Keratinocyte (primary cell): ENCODE results near the gene TNFRSF25. TPM values are rescaled to one million over a fixed set of nuclear protein-coding genes. Genes with fewer than 3 reads are reported as not detected.
A peak's percentile ranks its signal among the peaks of the same experiment; 100 is the strongest.

Experiments used
- DNase-seq: peaks from one replicate; pipeline ENCODE4 v3.0.0-alpha.2; 2011; ENCODE audit warnings: low read depth, missing footprints, low spot score
- FAIRE-seq: peaks from 2 replicates; lab custom pipeline; 2011; peaks lifted over from hg19 to GRCh38; lab: Jason Lieb, UNC
- H2AFZ ChIP-seq: 2 replicates; pipeline ENCODE4 v1.6.0; 2012; ENCODE audit warnings: low read length, control low read depth, inconsistent platforms; ENCODE audit not compliant: control insufficient read depth
- H3K27ac ChIP-seq: 2 replicates; pipeline ENCODE4 v1.5.1; 2011; ENCODE audit warnings: low read length; ENCODE audit not compliant: control insufficient read depth, insufficient read depth
- H3K27me3 ChIP-seq: 3 replicates; pipeline ENCODE4 v1.6.0; 2011; ENCODE audit warnings: low read length; ENCODE audit not compliant: control insufficient read depth, insufficient read depth; ENCODE audit errors: extremely low read depth
- H3K36me3 ChIP-seq, 2 experiments: 2 replicates in 1 of 2; 3 replicates in 1 of 2; pipeline ENCODE4 v1.5.1; 2011; ENCODE audit warnings: low read length in 2 of 2, mild to moderate bottlenecking in 1 of 2; ENCODE audit not compliant: control insufficient read depth in 2 of 2, insufficient read depth in 2 of 2; ENCODE audit errors: extremely low read depth in 1 of 2
- H3K4me1 ChIP-seq: 3 replicates; pipeline ENCODE4 v1.5.1; 2011; ENCODE audit warnings: low read length; ENCODE audit not compliant: control insufficient read depth, insufficient read depth; ENCODE audit errors: extremely low read depth
- H3K4me2 ChIP-seq: 3 replicates; pipeline ENCODE4 v1.6.0; 2011; ENCODE audit warnings: low read depth, low read length; ENCODE audit not compliant: control insufficient read depth, insufficient read depth; ENCODE audit errors: extremely low read depth
- H3K4me3 ChIP-seq, 3 experiments: fragments of 200-600 bp in 1 of 3; sonication (generic) in 1 of 3; 2 replicates in 2 of 3; 3 replicates in 1 of 3; pipeline ENCODE4 v1.5.1; 2011 to 2016; ENCODE audit warnings: low read length in 3 of 3, mild to moderate bottlenecking in 3 of 3, control low read depth in 2 of 3, inconsistent platforms in 1 of 3, low read depth in 1 of 3, mixed read lengths in 1 of 3, mixed run types in 1 of 3, moderate library complexity in 1 of 3; ENCODE audit not compliant: control insufficient read depth in 2 of 3, insufficient read depth in 2 of 3; ENCODE audit errors: extremely low read depth in 1 of 3
- H3K79me2 ChIP-seq: 2 replicates; pipeline ENCODE4 v1.6.0; 2012; ENCODE audit warnings: low read length; ENCODE audit not compliant: control insufficient read depth, insufficient read depth
- H3K9ac ChIP-seq: 3 replicates; pipeline ENCODE4 v1.6.0; 2011; ENCODE audit warnings: low read length; ENCODE audit not compliant: control insufficient read depth, insufficient read depth; ENCODE audit errors: extremely low read depth
- H3K9me1 ChIP-seq: 3 replicates; pipeline ENCODE4 v1.6.0; 2011; ENCODE audit warnings: low read length; ENCODE audit not compliant: control insufficient read depth, insufficient read depth; ENCODE audit errors: extremely low read depth
- H3K9me3 ChIP-seq: 2 replicates; pipeline ENCODE4 v1.5.1; 2012; ENCODE audit warnings: low read depth, low read length; ENCODE audit not compliant: control insufficient read depth
- H4K20me1 ChIP-seq: 3 replicates; pipeline ENCODE4 v1.6.0; 2011; ENCODE audit warnings: low read length; ENCODE audit not compliant: control insufficient read depth, insufficient read depth; ENCODE audit errors: extremely low read depth
- EZH2 ChIP-seq: IDR thresholded peaks from one replicate; pipeline ENCODE4 v1.6.1; 2012; ENCODE audit warnings: inconsistent platforms, mild to moderate bottlenecking, low read length, moderate library complexity
- dilution Hi-C: fragments of 300-500 bp; cut with MboI; formaldehyde crosslinking; loops from one replicate; pipeline ENCODE4 v1.7.0; 2020; ENCODE audit warnings: low sequenced_read_pairs; ENCODE audit not compliant: extremely low pct_ligation_motif_present
- polyA plus RNA-seq, 5 experiments: library from polyadenylated mRNA; depleted of rRNA in 3 of 5; stranded (reverse) in 3 of 5; stranded (forward) in 1 of 5; unstranded in 1 of 5; fragments of >200 nt; gene quantifications; 1 replicate in 1 of 5; 2 replicates in 3 of 5; 3 replicates in 1 of 5; pipeline versions ENCODE4 v1.2.1 to v1.2.3, GENCODE V29; 2011 to 2012; ENCODE audit warnings: missing spikeins in 2 of 5, low read depth in 1 of 5, low replicate concordance in 1 of 5
- TF ChIP-seq, protein P1 (sequence below), 3 experiments: IDR thresholded peaks in 1 of 3; conservative IDR thresholded peaks in 1 of 3; optimal IDR thresholded peaks in 1 of 3; 2 replicates in 2 of 3; 3 replicates in 1 of 3; pipeline versions ENCODE3 to v1.5.1; 2011; ENCODE audit warnings: low read length in 3 of 3, mild to moderate bottlenecking in 3 of 3, moderate library complexity in 2 of 3, control low read depth in 1 of 3, inconsistent platforms in 1 of 3; ENCODE audit not compliant: insufficient read depth in 2 of 3; ENCODE audit errors: extremely low read depth in 1 of 3

Gene TNFRSF25
- polyA plus RNA-seq, 1 donor (not counting 4 experiments of a cell fraction or from before 2014, with no cell fraction given): 12.4 TPM

DNA sequence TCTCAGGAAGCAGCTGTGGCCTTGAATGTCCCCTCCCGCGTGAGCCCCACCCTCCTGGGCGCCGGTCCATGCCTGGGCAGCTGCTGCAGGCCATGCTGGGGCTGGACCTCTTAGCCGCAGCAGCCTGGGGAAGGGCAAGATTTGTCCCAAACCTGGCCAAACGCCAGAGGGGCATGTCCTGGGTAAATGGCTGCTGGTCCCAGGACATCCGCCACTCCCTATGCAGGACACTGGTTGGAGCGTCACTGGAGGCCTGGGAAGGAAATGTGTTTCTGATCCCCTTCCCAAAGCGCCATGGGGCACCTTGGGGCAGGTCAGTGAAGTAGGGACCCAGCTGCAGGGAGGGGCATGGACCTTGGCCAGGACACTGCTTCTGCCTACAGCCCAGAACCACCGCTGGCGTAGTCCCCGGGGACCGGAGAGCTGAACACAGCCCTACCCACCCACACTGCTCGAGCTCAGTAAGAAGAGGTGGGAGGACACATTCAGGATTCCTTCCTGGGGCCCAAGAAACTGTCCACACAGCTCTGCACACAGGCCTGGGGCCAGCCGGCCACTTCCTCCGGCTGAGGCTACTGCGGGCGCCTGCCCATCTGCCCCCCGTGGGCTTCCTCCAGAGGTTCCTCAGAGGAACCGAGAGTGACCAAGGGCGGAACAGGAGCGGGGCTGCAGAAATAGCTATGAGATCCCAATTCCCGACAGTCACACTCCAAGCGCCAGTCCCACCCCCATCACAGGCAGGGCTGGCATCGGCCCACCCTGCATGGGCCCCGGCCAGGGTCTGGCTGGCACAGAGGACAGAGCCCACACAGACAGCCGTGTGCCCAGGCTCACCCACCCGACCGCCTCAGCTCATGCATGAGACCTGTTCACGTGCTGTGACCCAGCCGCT is 36.3 kb upstream of the TNFRSF25 start:
- TF ChIP-seq EZH2: no peak
- peaks cover 3% of the 10 kb centered on the region for H3K27me3 ChIP-seq
- H4K20me1 ChIP-seq: no peaks in the 10 kb centered on the region
- no peak overlapping the region for H3K27ac ChIP-seq
- DNase-seq (no peak), FAIRE-seq (no peak)
- H3K79me2 ChIP-seq: no peaks in the 10 kb centered on the region
- H3K9me1 ChIP-seq: no peaks in the 10 kb centered on the region
- H3K9me3 ChIP-seq: no peaks in the 10 kb centered on the region
- H3K4me2 ChIP-seq: no peak overlapping the region
- H3K4me3 ChIP-seq: no peak overlapping the region
- dilution Hi-C loops: no loop called here
- H3K4me1 ChIP-seq: peaks cover 3% of the 10 kb centered on the region
- H2AFZ ChIP-seq: no peak overlapping the region
- H3K36me3 ChIP-seq: no peaks in the 10 kb centered on the region
- no peak overlapping the region for H3K9ac ChIP-seq

DNA sequence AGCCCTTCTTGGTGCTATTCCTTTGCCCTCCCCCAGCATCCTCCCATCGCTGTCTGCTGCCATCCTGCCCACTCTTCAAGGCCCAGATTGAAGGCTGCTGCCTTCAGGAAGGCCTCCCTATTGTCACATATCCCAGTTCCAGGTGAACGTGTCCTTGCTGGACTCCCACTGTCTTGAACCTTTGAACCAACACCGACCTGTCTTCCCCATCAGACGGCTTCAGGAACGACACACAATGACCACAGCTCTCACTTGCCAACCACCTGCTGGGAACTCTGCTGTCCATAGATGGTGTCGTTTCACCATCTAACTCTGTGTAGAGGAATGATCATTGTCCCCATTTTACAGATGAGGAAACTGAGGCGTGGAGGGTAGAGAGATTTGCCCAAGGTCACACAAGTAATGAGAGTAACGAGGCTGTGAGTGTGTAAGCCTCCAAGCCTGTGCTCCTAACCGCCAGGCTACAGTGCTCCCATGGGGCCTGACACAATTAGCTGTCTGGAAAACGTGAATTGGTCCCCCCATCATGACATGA is 35.4 kb upstream of the TNFRSF25 start:
- FAIRE-seq: no peak
- Histone ChIP-seq H3K9me1 (no peaks in the 10 kb centered on the region), H3K27me3 (peaks cover 3% of the 10 kb centered on the region), H3K4me2 (no peak overlapping the region), H3K79me2 (no peaks in the 10 kb centered on the region), H3K27ac (no peak overlapping the region), H3K9me3 (no peaks in the 10 kb centered on the region), H4K20me1 (no peaks in the 10 kb centered on the region), H2AFZ (no peak overlapping the region), H3K36me3 (no peaks in the 10 kb centered on the region), H3K4me1 (peaks cover 3% of the 10 kb centered on the region), H3K9ac (no peak overlapping the region), H3K4me3 (no peak overlapping the region)
- TF ChIP-seq, protein P1, sequence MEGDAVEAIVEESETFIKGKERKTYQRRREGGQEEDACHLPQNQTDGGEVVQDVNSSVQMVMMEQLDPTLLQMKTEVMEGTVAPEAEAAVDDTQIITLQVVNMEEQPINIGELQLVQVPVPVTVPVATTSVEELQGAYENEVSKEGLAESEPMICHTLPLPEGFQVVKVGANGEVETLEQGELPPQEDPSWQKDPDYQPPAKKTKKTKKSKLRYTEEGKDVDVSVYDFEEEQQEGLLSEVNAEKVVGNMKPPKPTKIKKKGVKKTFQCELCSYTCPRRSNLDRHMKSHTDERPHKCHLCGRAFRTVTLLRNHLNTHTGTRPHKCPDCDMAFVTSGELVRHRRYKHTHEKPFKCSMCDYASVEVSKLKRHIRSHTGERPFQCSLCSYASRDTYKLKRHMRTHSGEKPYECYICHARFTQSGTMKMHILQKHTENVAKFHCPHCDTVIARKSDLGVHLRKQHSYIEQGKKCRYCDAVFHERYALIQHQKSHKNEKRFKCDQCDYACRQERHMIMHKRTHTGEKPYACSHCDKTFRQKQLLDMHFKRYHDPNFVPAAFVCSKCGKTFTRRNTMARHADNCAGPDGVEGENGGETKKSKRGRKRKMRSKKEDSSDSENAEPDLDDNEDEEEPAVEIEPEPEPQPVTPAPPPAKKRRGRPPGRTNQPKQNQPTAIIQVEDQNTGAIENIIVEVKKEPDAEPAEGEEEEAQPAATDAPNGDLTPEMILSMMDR (optimal IDR thresholded peaks at IDR 0.05 in 1 of 3, IDR thresholded peaks at IDR 0.05 in 1 of 3, conservative IDR thresholded peaks at IDR 0.05 in 1 of 3; ENCODE audit: extremely low read depth in 1 of 3, insufficient read depth in 2 of 3, low read length in 3 of 3): peak in 1 of 3 experiments; percentile 33
- no peak for TF ChIP-seq EZH2
- no peak for DNase-seq
- dilution Hi-C loops: no loop called here
